Measurements from ENCODE around the gene IDH1. TPM values are rescaled to one million over a fixed set of nuclear protein-coding genes. Genes with fewer than 3 reads are reported as not detected.
A peak's percentile ranks its signal among the peaks of the same experiment; 100 is the strongest.

Gene IDH1
- total and polyA plus RNA-seq, 2 of the 13 experiments (the other 11 are each of a cell fraction or from before 2014, with no cell fraction given), result 312 to 1,077 TPM

DNA sequence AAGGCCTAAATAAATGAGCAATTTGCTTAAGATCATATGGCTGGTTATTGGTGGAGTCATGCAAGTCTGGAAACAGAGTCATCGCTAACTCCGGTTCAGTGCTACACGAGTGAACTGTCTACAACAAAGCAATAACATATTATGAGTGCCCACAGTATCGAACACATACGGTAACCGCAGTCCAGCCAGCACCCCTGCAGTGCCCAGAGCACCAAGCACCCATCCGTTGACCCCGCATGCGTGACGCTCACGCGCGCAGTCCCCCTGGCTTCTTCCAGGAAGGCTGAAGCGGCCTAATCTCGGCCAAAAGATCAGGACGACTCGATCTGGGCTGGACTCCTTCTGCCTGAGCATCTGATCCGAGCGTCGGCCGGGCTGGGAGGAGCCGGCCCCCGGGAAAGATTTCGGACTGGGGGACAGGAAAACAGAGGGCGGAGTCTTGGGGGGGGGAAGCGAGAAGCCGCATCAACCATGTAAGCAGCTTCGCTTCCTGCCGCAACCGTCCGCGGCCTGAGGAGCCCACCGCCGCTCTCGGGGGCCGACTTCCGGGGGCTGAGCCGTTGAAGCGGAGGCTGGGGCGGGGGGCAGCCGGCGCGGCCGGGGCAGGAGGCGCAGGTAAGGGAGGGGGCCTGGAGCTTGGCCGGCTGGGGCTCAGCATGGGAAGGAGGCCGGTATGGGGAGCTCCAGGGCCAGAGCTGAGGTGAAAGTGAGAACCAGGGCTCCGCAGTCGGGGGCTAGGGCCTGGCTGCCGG lies 11.1 kb upstream of the IDH1 start, which contains the start of gene PIKFYVE (continued):
- TF ChIP-seq, protein P1, sequence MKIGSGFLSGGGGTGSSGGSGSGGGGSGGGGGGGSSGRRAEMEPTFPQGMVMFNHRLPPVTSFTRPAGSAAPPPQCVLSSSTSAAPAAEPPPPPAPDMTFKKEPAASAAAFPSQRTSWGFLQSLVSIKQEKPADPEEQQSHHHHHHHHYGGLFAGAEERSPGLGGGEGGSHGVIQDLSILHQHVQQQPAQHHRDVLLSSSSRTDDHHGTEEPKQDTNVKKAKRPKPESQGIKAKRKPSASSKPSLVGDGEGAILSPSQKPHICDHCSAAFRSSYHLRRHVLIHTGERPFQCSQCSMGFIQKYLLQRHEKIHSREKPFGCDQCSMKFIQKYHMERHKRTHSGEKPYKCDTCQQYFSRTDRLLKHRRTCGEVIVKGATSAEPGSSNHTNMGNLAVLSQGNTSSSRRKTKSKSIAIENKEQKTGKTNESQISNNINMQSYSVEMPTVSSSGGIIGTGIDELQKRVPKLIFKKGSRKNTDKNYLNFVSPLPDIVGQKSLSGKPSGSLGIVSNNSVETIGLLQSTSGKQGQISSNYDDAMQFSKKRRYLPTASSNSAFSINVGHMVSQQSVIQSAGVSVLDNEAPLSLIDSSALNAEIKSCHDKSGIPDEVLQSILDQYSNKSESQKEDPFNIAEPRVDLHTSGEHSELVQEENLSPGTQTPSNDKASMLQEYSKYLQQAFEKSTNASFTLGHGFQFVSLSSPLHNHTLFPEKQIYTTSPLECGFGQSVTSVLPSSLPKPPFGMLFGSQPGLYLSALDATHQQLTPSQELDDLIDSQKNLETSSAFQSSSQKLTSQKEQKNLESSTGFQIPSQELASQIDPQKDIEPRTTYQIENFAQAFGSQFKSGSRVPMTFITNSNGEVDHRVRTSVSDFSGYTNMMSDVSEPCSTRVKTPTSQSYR (CRISPR knock-in tag; IDR thresholded peaks at IDR 0.05; ENCODE audit: borderline replicate concordance), result no peak
- TF ChIP-seq MXI1 (IDR thresholded peaks at IDR 0.05; ENCODE audit: borderline replicate concordance, low read depth, low read length) (peak; percentile 78; the same call in 2 of the 3 replicates), SUZ12 (IDR thresholded peaks at IDR 0.05; ENCODE audit: low read depth, low read length) (no peak), CENPX (CRISPR knock-in tag; IDR thresholded peaks at IDR 0.05) (no peak), SMARCC2 (IDR thresholded peaks at IDR 0.05) (no peak), ZNF773 (CRISPR knock-in tag; IDR thresholded peaks at IDR 0.05; ENCODE audit: borderline replicate concordance) (no peak), ZNF75D (CRISPR knock-in tag; IDR thresholded peaks at IDR 0.05; ENCODE audit: borderline replicate concordance) (no peak), ARID5B (CRISPR knock-in tag; IDR thresholded peaks at IDR 0.05) (peak; percentile 88), GATAD2A (CRISPR knock-in tag; IDR thresholded peaks at IDR 0.05) (peak; percentile 89), ZNF761 (CRISPR knock-in tag; conservative IDR thresholded peaks at IDR 0.05) (peak; percentile 95), CEBPG (CRISPR knock-in tag; IDR thresholded peaks at IDR 0.05) (0 out of 2 replicates have a peak, but pooled peaks have one; percentile 15)
- TF ChIP-seq, protein P2, sequence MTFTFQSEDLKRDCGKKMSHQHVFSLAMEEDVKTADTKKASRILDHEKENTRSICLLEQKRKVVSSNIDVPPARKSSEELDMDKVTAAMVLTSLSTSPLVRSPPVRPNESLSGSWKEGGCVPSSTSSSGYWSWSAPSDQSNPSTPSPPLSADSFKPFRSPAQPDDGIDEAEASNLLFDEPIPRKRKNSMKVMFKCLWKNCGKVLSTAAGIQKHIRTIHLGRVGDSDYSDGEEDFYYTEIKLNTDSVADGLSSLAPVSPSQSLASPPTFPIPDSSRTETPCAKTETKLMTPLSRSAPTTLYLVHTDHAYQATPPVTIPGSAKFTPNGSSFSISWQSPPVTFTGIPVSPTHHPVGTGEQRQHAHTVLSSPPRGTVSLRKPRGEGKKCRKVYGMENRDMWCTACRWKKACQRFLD (CRISPR knock-in tag; IDR thresholded peaks at IDR 0.05; ENCODE audit: borderline replicate concordance), result peak; percentile 79
- TF ChIP-seq, protein P3, sequence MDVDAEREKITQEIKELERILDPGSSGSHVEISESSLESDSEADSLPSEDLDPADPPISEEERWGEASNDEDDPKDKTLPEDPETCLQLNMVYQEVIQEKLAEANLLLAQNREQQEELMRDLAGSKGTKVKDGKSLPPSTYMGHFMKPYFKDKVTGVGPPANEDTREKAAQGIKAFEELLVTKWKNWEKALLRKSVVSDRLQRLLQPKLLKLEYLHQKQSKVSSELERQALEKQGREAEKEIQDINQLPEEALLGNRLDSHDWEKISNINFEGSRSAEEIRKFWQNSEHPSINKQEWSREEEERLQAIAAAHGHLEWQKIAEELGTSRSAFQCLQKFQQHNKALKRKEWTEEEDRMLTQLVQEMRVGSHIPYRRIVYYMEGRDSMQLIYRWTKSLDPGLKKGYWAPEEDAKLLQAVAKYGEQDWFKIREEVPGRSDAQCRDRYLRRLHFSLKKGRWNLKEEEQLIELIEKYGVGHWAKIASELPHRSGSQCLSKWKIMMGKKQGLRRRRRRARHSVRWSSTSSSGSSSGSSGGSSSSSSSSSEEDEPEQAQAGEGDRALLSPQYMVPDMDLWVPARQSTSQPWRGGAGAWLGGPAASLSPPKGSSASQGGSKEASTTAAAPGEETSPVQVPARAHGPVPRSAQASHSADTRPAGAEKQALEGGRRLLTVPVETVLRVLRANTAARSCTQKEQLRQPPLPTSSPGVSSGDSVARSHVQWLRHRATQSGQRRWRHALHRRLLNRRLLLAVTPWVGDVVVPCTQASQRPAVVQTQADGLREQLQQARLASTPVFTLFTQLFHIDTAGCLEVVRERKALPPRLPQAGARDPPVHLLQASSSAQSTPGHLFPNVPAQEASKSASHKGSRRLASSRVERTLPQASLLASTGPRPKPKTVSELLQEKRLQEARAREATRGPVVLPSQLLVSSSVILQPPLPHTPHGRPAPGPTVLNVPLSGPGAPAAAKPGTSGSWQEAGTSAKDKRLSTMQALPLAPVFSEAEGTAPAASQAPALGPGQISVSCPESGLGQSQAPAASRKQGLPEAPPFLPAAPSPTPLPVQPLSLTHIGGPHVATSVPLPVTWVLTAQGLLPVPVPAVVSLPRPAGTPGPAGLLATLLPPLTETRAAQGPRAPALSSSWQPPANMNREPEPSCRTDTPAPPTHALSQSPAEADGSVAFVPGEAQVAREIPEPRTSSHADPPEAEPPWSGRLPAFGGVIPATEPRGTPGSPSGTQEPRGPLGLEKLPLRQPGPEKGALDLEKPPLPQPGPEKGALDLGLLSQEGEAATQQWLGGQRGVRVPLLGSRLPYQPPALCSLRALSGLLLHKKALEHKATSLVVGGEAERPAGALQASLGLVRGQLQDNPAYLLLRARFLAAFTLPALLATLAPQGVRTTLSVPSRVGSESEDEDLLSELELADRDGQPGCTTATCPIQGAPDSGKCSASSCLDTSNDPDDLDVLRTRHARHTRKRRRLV (CRISPR knock-in tag; IDR thresholded peaks at IDR 0.05), result peak; percentile 28
